MCF 10A (cell line): Measurements from ENCODE around the gene ZNF614. TPM values are rescaled to one million over a fixed set of nuclear protein-coding genes. Genes with fewer than 3 reads are reported as not detected.
A peak's percentile ranks its signal among the peaks of the same experiment; 100 is the strongest.

Experiments used
- BruUV-seq: library from RNA; stranded (reverse); fragments of 400-500 nt; replicated peaks from 2 replicates; lab custom pipeline; 2021; lab: Mats Ljungman, UMichigan
- CTCF ChIA-PET: fragments of 300-600 bp; sonication (Branson Sonifier 250); formaldehyde crosslinking; extraction: SDS; loops from one replicate; lab custom pipeline; 2021; ENCODE audit warnings: antibody characterized with exemption, inconsistent platforms; lab: Yijun Ruan, JAX
- POLR2A ChIA-PET: fragments of 300-600, 350-650 bp; sonication (Branson Sonifier 250); formaldehyde crosslinking; extraction: SDS; loops from one replicate; lab custom pipeline; 2020; ENCODE audit warnings: antibody characterized with exemption, inconsistent platforms; lab: Yijun Ruan, JAX
- DNase-seq: peaks from one replicate; pipeline ENCODE4 v3.0.0-alpha.2; 2018; ENCODE audit not compliant: unreplicated experiment
- H3K27ac Mint-ChIP-seq: one replicate; pipeline ENCODE4 v1.8.0; 2022; ENCODE audit warnings: mild to moderate bottlenecking, low read depth, mixed read lengths; ENCODE audit not compliant: unreplicated experiment
- H3K27me3 Mint-ChIP-seq: one replicate; pipeline ENCODE4 v1.8.0; 2022; ENCODE audit warnings: mixed read lengths; ENCODE audit not compliant: insufficient read depth, unreplicated experiment
- H3K36me3 Mint-ChIP-seq: one replicate; pipeline ENCODE4 v1.8.0; 2022; ENCODE audit warnings: mild to moderate bottlenecking, moderate library complexity, mixed read lengths; ENCODE audit not compliant: insufficient read depth, unreplicated experiment
- H3K4me1 Mint-ChIP-seq: one replicate; pipeline ENCODE4 v1.8.0; 2022; ENCODE audit warnings: mixed read lengths; ENCODE audit not compliant: insufficient read depth, unreplicated experiment
- H3K4me3 Mint-ChIP-seq: one replicate; pipeline ENCODE4 v1.8.0; 2022; ENCODE audit warnings: mild to moderate bottlenecking, moderate library complexity, mixed read lengths; ENCODE audit not compliant: unreplicated experiment
- H3K9me3 Mint-ChIP-seq: one replicate; pipeline ENCODE4 v1.8.0; 2022; ENCODE audit warnings: mixed read lengths; ENCODE audit not compliant: unreplicated experiment
- CTCF ChIP-seq: fragments of 200-600 bp; IDR thresholded peaks from one replicate; pipeline ENCODE4 v1.8.0; 2022; ENCODE audit warnings: antibody characterized with exemption, mild to moderate bottlenecking; ENCODE audit not compliant: unreplicated experiment
- intact Hi-C: fragments of 100-400 bp; cut with micrococcal nuclease; formaldehyde crosslinking; loops from 2 replicates; pipeline ENCODE4 v1.14.1; 2022
- total RNA-seq: library from RNA; stranded (reverse); gene quantifications from 2 replicates; pipeline ENCODE4 v1.2.3, GENCODE V29; 2022

ZNF614 gene
- total RNA-seq, 1 experiment from 2014 or later, result 10.2 TPM

GRCh38 chr19:52007451-52007805 is 20.8 kb downstream of the ZNF614 start:
- Mint-ChIP-seq H3K9me3 (peaks cover 19% of the 10 kb centered on the region), H3K4me1 (peaks cover 8% of the 10 kb centered on the region), H3K27ac (peak overlapping the region; percentile 98), H3K36me3 (peaks cover 32% of the 10 kb centered on the region), H3K4me3 (peak overlapping the region; percentile 99), H3K27me3 (no peaks in the 10 kb centered on the region)
- BruUV-seq, result no TSS peak
- no peak for DNase-seq
- TF ChIP-seq CTCF, result no peak
- ChIA-PET POLR2A (interaction anchor here (0.7 to 2.9 kb wide), 12 partner anchors 9 to 261 kb away, joined by 3 to 31 read pairs (median 4); partner anchors contain the start of genes PPP2R1A, ZNF350, ZNF432 and ZNF614), CTCF (no interaction called here)
- intact Hi-C loops, result no loop called here

GRCh38 chr19:51994048-51994644 is 34.0 kb downstream of the ZNF614 start:
- ChIA-PET CTCF (no interaction called here), POLR2A (no interaction called here)
- no TSS peak for BruUV-seq
- H3K36me3 Mint-ChIP-seq, result peaks cover 71% of the 10 kb centered on the region
- peaks cover 16% of the 10 kb centered on the region for H3K9me3 Mint-ChIP-seq
- H3K4me1 Mint-ChIP-seq, result no peaks in the 10 kb centered on the region
- TF ChIP-seq CTCF, result no peak
- intact Hi-C loops, result no loop called here
- DNase-seq, result no peak
- H3K27ac Mint-ChIP-seq, result no peak overlapping the region
- no peaks in the 10 kb centered on the region for H3K27me3 Mint-ChIP-seq
- no peak overlapping the region for H3K4me3 Mint-ChIP-seq

- ChIA-PET CTCF (no interaction called here), POLR2A (no interaction called here)
- Mint-ChIP-seq H3K27ac (no peak overlapping the region), H3K27me3 (no peaks in the 10 kb centered on the region), H3K4me1 (no peaks in the 10 kb centered on the region), H3K9me3 (peaks cover 23% of the 10 kb centered on the region), H3K36me3 (peaks cover 64% of the 10 kb centered on the region), H3K4me3 (no peak overlapping the region)
- intact Hi-C loops, result no loop called here
- no peak for TF ChIP-seq CTCF
- BruUV-seq, result no TSS peak
- DNase-seq, result no peak
Observed at GRCh38 chr19:51993422-51993821, 34.8 kb downstream of the ZNF614 start.

GRCh38 chr19:51986309-51987291 is 41.6 kb downstream of the ZNF614 start, which contains the start of gene ZNF350:
TSS of gene ZNF350 (minus strand) at chr19:51986840. CDS start at chr19:51974360, 12,480 bp downstream.
- peak; percentile 94 for DNase-seq
- ChIA-PET CTCF (no interaction called here), POLR2A (interaction anchor here (0.7 to 1.4 kb wide), 5 partner anchors 19 to 42 kb away, joined by 3 to 7 read pairs (median 4); partner anchors contain the start of genes ZNF614 and ZNF615)
- H3K9me3 Mint-ChIP-seq, result peaks cover 29% of the 10 kb centered on the region
- TSS peak; percentile 65 for BruUV-seq
- H3K4me1 Mint-ChIP-seq, result no peaks in the 10 kb centered on the region
- H3K27me3 Mint-ChIP-seq, result no peaks in the 10 kb centered on the region
- peak within 1 kb of the TSS; percentile 96 for H3K27ac Mint-ChIP-seq
- intact Hi-C loops, result loop anchor here (1.0 to 2.0 kb wide), 2 partner anchors 60 to 153 kb away; partner anchors contain the start of genes ZNF613 and ZNF616
- H3K36me3 Mint-ChIP-seq, result peaks cover 22% of the 10 kb centered on the region
- peak within 1 kb of the TSS; percentile 88 for H3K4me3 Mint-ChIP-seq
- TF ChIP-seq CTCF, result no peak
